CD14-positive monocyte (primary cell): Measurements from ENCODE around the gene PAFAH1B1. TPM values are rescaled to one million over a fixed set of nuclear protein-coding genes. Genes with fewer than 3 reads are reported as not detected.
"Not testable (repeated sequence)": the region's sequence is repeated elsewhere in the genome, so short reads cannot be mapped to it uniquely, and the experiment has no call there.

ENCODE experiments used
- DNase-seq, 3 donors: peaks; one replicate each; pipeline ENCODE4 v3.0.0-alpha.2; 2011 to 2022
- H2AFZ ChIP-seq: 2 replicates; pipeline ENCODE4 v1.6.0; 2012; ENCODE audit warnings: mild to moderate bottlenecking, low read depth, low read length, inconsistent platforms; ENCODE audit not compliant: insufficient read depth, poor library complexity, severe bottlenecking
- H3K27ac ChIP-seq, 2 donors: 1 replicate in 1 of 2; 2 replicates in 1 of 2; pipeline ENCODE4 v1.5.1; 2012 to 2013; ENCODE audit warnings: low read length in 2 of 2, control low read depth in 1 of 2, inconsistent platforms in 1 of 2, low read depth in 1 of 2, mild to moderate bottlenecking in 1 of 2
- H3K27me3 ChIP-seq, 2 donors: one replicate each; pipeline versions ENCODE4 v1.6.0 to v1.6.1; 2011 to 2013; ENCODE audit warnings: low read length in 2 of 2; ENCODE audit not compliant: control insufficient read depth in 2 of 2, insufficient read depth in 2 of 2
- H3K36me3 ChIP-seq, 2 donors: replicated peaks in 1 of 2; 1 replicate in 1 of 2; 2 replicates in 1 of 2; pipeline versions ENCODE4 v1.5.1 to v1.6.1; 2012 to 2013; ENCODE audit warnings: low read length in 2 of 2, control low read depth in 1 of 2, inconsistent platforms in 1 of 2, mild to moderate bottlenecking in 1 of 2; ENCODE audit not compliant: insufficient read depth in 2 of 2, control insufficient read depth in 1 of 2
- H3K4me1 ChIP-seq, 2 donors: 1 replicate in 1 of 2; 2 replicates in 1 of 2; pipeline versions ENCODE4 v1.5.1 to v1.6.1; 2012 to 2013; ENCODE audit warnings: low read length in 2 of 2, control low read depth in 1 of 2, inconsistent platforms in 1 of 2, mild to moderate bottlenecking in 1 of 2, moderate library complexity in 1 of 2; ENCODE audit not compliant: insufficient read depth in 2 of 2, control insufficient read depth in 1 of 2
- H3K4me2 ChIP-seq: replicated peaks from 2 replicates; pipeline ENCODE3; 2012; ENCODE audit warnings: low read length, moderate library complexity, mild to moderate bottlenecking; ENCODE audit not compliant: poor library complexity, severe bottlenecking; ENCODE audit errors: extremely low read depth
- H3K4me3 ChIP-seq, 3 experiments: fragments of 200-600 bp in 1 of 3; sonication (generic) in 1 of 3; replicated peaks in 1 of 3; 1 replicate in 2 of 3; 2 replicates in 1 of 3; pipeline ENCODE4 v1.5.1; 2011 to 2013; ENCODE audit warnings: low read length in 3 of 3, mild to moderate bottlenecking in 3 of 3, control low read depth in 2 of 3, low read depth in 2 of 3, inconsistent platforms in 1 of 3, moderate library complexity in 1 of 3
- H3K79me2 ChIP-seq: 2 replicates; pipeline ENCODE4 v1.6.0; 2012; ENCODE audit warnings: mild to moderate bottlenecking, control low read depth, inconsistent platforms, low read length, moderate library complexity; ENCODE audit not compliant: insufficient read depth
- H3K9ac ChIP-seq: 2 replicates; pipeline ENCODE4 v1.6.0; 2017; ENCODE audit warnings: low read length, mild to moderate bottlenecking; ENCODE audit not compliant: insufficient read depth, poor library complexity, severe bottlenecking
- H3K9me3 ChIP-seq, 2 donors: replicated peaks in 1 of 2; 1 replicate in 1 of 2; 2 replicates in 1 of 2; pipeline versions ENCODE4 v1.5.1 to v1.6.1; 2012 to 2013; ENCODE audit warnings: low read length in 2 of 2, control low read depth in 1 of 2; ENCODE audit not compliant: control insufficient read depth in 1 of 2, insufficient read depth in 1 of 2
- H4K20me1 ChIP-seq: 2 replicates; pipeline ENCODE4 v1.6.0; 2012; ENCODE audit warnings: mild to moderate bottlenecking, low read length, control low read depth, moderate library complexity; ENCODE audit not compliant: insufficient read depth
- H3K27ac Mint-ChIP-seq, 7 donors: one replicate each; pipeline ENCODE4 v1.8.0; 2020; ENCODE audit warnings: mild to moderate bottlenecking in 7 of 7, mixed read lengths in 7 of 7, moderate library complexity in 6 of 7, inconsistent platforms in 2 of 7
- H3K27me3 Mint-ChIP-seq, 3 donors: one replicate each; pipeline ENCODE4 v1.8.0; 2021 to 2022; ENCODE audit warnings: low read depth in 3 of 3, mild to moderate bottlenecking in 3 of 3, mixed read lengths in 3 of 3, moderate library complexity in 3 of 3, inconsistent platforms in 1 of 3
- H3K36me3 Mint-ChIP-seq, 2 donors: one replicate each; pipeline ENCODE4 v1.8.0; 2020; ENCODE audit warnings: mixed read lengths in 2 of 2, inconsistent platforms in 1 of 2, mild to moderate bottlenecking in 1 of 2
- H3K4me1 Mint-ChIP-seq: one replicate; pipeline ENCODE4 v1.8.0; 2020; ENCODE audit warnings: mild to moderate bottlenecking, mixed read lengths
- H3K4me3 Mint-ChIP-seq, 2 donors: one replicate each; pipeline ENCODE4 v1.8.0; 2020; ENCODE audit warnings: mild to moderate bottlenecking in 2 of 2, mixed read lengths in 2 of 2, moderate library complexity in 1 of 2
- H3K9me3 Mint-ChIP-seq, 7 donors: one replicate each; pipeline ENCODE4 v1.8.0; 2020 to 2022; ENCODE audit warnings: mixed read lengths in 7 of 7, mild to moderate bottlenecking in 6 of 7, moderate library complexity in 6 of 7, inconsistent platforms in 2 of 7
- CTCF ChIP-seq: fragments of 200-600 bp; IDR thresholded peaks from one replicate; pipeline ENCODE4 v1.8.0; 2022; ENCODE audit warnings: antibody characterized with exemption, mild to moderate bottlenecking
- WGBS: methylation state at CpG from one replicate; pipeline ENCODE4 v1.1.5; 2013; ENCODE audit warnings: missing lambda C conversion rate; ENCODE audit not compliant: insufficient coverage; 5-methylcytosine and 5-hydroxymethylcytosine counted together
- intact Hi-C, 2 donors: fragments of 100-400 bp; cut with micrococcal nuclease; formaldehyde crosslinking; loops; one replicate each; pipeline versions ENCODE4 v1.15.0 to v1.15.1; 2023
- polyA plus RNA-seq, 3 donors: library from polyadenylated mRNA; depleted of rRNA in 1 of 3; unstranded in 2 of 3; stranded (reverse) in 1 of 3; fragments of 300-500 nt in 2 of 3; fragments of >200 nt in 1 of 3; fragmentation: Illumina TruSeq in 2 of 3; gene quantifications; 1 replicate in 2 of 3; 2 replicates in 1 of 3; pipeline ENCODE4 v1.2.3, GENCODE V29; 2012 to 2021

PAFAH1B1 gene
- polyA plus RNA-seq, 3 donors = 9.1 to 51.8 (median 17.1) TPM

DNA sequence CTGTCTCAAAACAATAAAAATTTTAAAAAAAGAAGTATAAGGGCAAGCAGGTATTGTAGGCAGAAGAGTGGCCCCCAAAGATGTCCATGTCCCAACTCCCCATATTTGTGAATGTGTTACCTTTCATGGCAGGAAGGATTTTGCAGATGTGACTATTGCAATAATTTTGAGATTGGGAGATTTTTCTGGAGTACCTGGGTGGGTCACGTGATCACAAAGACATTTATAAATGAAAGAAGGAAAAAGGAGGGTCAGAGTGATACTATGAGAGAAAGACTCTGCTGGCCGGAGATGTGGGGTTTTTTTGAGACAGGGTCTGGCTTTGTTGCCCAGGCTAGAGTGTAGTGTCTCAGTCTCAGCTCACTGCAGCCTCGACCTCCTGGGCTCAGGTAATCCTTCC, 27.4 kb upstream of the PAFAH1B1 start:
- Histone ChIP-seq H3K4me3 (no peak overlapping the region), H3K27me3 (no peaks in the 10 kb centered on the region), H3K79me2 (no peaks in the 10 kb centered on the region), H3K9ac (no peak overlapping the region), H3K4me2 (no peak overlapping the region), H3K27ac (no peak overlapping the region), H3K4me1 (no peaks in the 10 kb centered on the region), H4K20me1 (no peaks in the 10 kb centered on the region), H3K9me3 (peaks cover 0 to 2% of the 10 kb centered on the region in 2 donors), H2AFZ (no peak overlapping the region), H3K36me3 (no peaks in the 10 kb centered on the region)
- intact Hi-C loops = no loop called here
- TF ChIP-seq CTCF = no peak
- H3K36me3 Mint-ChIP-seq = no peaks in the 10 kb centered on the region
- H3K4me3 Mint-ChIP-seq = no peak overlapping the region
- DNase-seq = no peak
- H3K9me3 Mint-ChIP-seq = peaks cover 5 to 11% (median 9%) of the 10 kb centered on the region in 7 donors
- H3K27me3 Mint-ChIP-seq = peaks cover 0 to 7% (median 4%) of the 10 kb centered on the region in 3 donors
- WGBS = 92% methylated on average over 3 of the region's 3 CpGs
- no peak overlapping the region for H3K27ac Mint-ChIP-seq
- peaks cover 3% of the 10 kb centered on the region for H3K4me1 Mint-ChIP-seq

DNA sequence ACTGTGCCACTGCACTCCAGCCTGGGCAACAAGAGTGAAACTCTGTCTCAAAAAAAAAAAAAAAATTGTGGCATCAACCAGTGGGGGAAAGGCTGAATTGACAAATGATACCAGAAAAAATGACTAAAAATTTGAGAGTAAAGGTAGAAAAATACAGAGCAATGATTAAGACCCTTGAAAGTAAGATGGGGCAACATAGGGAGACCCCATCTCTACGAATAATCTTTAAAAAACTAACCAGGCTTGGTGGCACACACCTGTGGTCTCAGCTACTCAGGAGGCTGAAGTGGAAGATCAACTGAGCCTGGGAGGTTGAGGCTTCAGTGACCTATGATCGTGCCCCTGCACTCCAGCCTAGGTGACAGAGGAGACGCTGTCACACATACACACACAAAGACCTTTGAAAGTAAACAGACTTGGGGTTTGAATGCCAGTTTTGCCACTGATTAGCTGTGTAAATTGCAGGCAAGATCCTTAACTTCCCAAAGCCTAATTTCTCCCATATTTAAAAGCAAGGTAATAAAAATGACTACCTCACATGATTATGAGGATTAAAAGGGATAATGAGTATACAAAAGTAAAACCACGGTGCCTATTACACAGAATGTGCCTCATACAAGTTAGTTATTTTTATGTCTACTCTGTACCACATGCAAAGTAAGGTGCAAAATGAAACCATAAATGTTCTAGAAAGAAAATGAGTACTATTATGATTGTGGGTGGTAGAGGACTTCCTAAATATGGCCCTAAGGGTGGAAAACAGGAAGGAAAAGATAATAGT, 21.7 kb upstream of the PAFAH1B1 start:
- no CpG with 5 or more reads among the region's 4 CpGs for WGBS
- no peak overlapping the region for H3K27ac ChIP-seq
- no peak for TF ChIP-seq CTCF
- Mint-ChIP-seq H3K9me3 (no peaks in the 10 kb centered on the region), H3K27ac (no peak overlapping the region), H3K27me3 (peaks cover 4 to 14% (median 8%) of the 10 kb centered on the region in 3 donors), H3K4me1 (peaks cover 6% of the 10 kb centered on the region), H3K4me3 (peak overlapping the region; percentile 39 to 61), H3K36me3 (no peaks in the 10 kb centered on the region)
- no peaks in the 10 kb centered on the region for H3K4me1 ChIP-seq
- H3K4me2 ChIP-seq = peak overlapping the region; percentile 42
- H3K9ac ChIP-seq = no peak overlapping the region
- intact Hi-C loops = no loop called here
- no peaks in the 10 kb centered on the region for H4K20me1 ChIP-seq
- no peak overlapping the region for H3K4me3 ChIP-seq
- peak overlapping the region; percentile 36 for H2AFZ ChIP-seq
- no peaks in the 10 kb centered on the region for H3K36me3 ChIP-seq
- H3K27me3 ChIP-seq = no peaks in the 10 kb centered on the region
- DNase-seq = no peak
- H3K9me3 ChIP-seq = no peaks in the 10 kb centered on the region
- no peaks in the 10 kb centered on the region for H3K79me2 ChIP-seq

GRCh38 chr17:2572304-2572609, 21.2 kb upstream of the PAFAH1B1 start:
- H4K20me1 ChIP-seq, H3K9me3 Mint-ChIP-seq, DNase-seq, H3K4me1 Mint-ChIP-seq, H3K4me1 ChIP-seq, intact Hi-C loops, H3K36me3 ChIP-seq, H3K9me3 ChIP-seq, H3K79me2 ChIP-seq, H3K9ac ChIP-seq, H3K27ac ChIP-seq, H3K36me3 Mint-ChIP-seq, H3K27me3 ChIP-seq, H3K4me3 ChIP-seq: not testable (repeated sequence)
- Mint-ChIP-seq H3K4me3 (peak overlapping the region; percentile 39 to 61), H3K27me3 (peaks cover 3 to 14% (median 8%) of the 10 kb centered on the region in 3 donors), H3K27ac (peak overlapping the region in 1 of 7 donors; percentile 63)
- Histone ChIP-seq H2AFZ (peak overlapping the region; percentile 36), H3K4me2 (peak overlapping the region; percentile 42)
- WGBS = 78% methylated on average over 5 of the region's 7 CpGs
